CD4-positive, alpha-beta T cell treated with Interleukin-4 for 1 hour (primary cell): ENCODE data around the gene RAB31.

Experiments used
- DNase-seq, 2 donors: peaks; one replicate each; pipeline ENCODE4 v3.0.0-alpha.2; 2020 to 2022

Gene RAB31

DNA sequence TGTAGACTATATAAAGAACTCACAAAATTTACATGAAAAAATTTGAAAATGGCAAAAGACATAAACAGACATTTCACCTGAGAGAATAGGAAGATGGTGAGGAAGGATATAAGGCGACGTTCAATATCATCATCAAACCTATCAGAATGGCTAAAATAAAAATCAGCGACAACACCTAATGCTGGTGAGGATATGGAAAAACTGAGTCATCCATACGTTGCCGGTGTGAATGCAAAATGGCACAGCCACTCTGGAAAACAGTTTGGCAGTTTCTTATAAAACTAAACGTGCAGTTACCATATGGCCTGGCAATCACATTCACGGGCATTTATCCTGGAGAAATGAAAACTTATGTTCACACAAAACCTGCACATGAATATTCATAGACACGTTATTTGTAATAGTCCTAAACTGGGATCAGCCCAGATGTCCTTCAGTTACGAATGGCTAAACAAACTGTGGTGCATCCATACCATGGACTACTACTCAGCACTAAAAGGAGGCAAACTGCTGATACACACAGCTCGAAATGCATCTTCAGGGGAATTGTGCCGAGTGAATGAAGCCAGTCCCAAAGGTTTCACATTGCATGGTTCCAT lies 114.6 kb downstream of the RAB31 start:
- DNase-seq, result no peak

GRCh38 chr18:9823805-9824473 lies 115.8 kb downstream of the RAB31 start:
- DNase-seq, result no peak

DNA sequence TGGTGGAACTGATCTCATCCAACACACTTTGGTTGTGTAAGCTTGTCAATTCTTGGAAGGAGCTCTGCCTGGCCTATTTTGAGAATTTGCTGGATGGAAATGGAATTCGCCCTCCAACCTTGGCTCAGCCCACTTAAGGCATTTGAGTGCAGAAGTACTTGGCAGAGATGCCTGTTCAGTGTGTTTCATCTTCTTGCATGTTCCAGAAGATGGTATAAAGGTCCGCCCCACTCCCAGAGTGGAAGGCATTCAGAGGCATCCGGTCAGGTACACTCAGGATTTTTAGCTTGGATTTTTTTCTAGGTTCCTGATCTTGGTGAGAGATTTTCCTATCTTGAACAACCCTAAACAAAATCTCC lies 116.4 kb downstream of the RAB31 start:
- DNase-seq, result no peak

GRCh38 chr18:9824952-9825371 lies 116.9 kb downstream of the RAB31 start:
- no peak for DNase-seq

DNA sequence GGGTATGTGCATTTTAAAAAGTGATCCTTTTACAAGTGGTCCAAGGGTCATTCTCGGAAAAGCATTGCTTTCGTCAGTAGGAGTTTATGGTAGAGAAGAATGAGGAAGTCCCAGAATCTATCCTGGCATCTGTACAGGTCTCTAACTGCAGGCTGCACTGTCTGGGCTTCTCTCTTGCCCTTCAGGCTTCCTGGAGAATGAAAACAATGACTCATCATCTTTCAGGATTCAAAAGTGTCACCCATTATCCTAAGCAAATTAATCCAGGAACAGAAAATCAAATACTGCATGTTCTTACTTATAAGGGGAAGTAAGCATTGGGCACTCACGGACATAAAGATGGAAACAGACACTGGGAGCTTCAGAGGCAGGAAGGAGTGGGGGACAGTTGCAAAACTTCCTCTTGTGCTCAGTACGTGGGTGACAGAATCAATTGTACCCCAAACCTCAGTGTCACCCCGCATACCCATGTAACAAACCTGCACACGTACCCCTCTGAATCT lies 117.5 kb downstream of the RAB31 start:
- peak; percentile 8 to 23 for DNase-seq

DNA sequence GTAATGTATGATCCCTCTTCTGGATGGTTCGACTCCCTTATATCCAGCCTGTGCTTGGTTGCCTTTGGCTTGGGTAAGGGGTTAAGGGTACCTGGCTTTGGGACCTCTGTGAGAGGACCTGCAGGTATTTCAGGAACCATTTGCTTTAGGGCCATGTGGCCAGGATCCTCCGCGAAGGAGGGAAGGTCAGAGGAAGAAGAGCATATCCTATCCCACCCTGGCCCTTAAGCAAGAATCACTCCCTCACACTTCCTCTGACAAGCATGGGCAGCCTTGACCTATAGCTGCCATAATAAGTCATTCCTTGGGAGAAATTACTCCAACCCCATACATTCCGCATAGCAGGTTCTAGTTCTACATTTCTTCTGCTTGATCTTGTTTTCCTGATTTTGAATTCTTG lies 118.6 kb downstream of the RAB31 start:
- DNase-seq, result no peak

- DNase-seq, result no peak
Measured at GRCh38 chr18:9827211-9827792, 119.2 kb downstream of the RAB31 start.

GRCh38 chr18:9827793-9828505 lies 119.8 kb downstream of the RAB31 start:
- DNase-seq, result peak; percentile 21 to 63

DNA sequence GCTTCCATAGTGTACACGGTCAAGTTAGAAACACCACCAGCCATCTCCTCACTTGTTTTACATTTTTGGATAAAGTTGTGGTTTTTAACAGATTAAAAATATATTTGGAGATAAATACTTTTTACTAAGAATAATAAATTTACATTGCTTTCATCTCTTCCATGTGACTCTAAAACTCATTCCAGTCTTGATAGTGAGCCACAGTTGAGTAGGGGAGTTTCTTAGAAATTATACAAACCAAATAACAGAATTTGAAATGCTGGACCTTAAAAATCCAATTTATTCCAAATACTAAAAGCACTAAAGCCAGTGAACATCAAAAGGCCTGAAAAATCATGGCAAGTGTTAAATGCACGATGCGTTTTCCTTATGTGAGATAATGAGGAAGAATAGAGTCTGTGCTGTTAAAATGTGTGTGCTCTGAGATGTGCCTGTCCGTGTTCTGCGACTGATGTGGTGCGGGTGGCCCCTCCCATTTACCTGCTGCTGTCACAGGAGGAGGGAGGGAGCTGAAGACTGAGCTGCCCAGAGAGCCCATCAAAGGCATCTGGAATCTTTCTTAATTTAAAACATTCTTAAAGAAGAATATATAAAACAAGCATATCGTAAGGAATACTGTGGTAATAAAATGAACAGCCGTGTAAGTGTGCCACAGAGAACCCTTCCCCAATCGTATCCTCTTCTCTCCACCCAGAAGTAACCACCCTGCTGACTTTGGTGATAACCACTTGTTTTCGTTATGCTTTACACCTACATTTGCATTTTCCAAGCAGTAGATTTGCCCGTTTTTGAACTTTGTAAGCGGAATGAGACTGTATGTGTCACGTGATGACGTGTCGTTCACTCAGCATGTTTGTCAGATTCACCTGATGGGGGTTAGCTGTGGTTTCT lies 120.7 kb downstream of the RAB31 start:
- DNase-seq, result no peak

- DNase-seq, result no peak
Measured at GRCh38 chr18:9829397-9829712, 121.3 kb downstream of the RAB31 start.

DNA sequence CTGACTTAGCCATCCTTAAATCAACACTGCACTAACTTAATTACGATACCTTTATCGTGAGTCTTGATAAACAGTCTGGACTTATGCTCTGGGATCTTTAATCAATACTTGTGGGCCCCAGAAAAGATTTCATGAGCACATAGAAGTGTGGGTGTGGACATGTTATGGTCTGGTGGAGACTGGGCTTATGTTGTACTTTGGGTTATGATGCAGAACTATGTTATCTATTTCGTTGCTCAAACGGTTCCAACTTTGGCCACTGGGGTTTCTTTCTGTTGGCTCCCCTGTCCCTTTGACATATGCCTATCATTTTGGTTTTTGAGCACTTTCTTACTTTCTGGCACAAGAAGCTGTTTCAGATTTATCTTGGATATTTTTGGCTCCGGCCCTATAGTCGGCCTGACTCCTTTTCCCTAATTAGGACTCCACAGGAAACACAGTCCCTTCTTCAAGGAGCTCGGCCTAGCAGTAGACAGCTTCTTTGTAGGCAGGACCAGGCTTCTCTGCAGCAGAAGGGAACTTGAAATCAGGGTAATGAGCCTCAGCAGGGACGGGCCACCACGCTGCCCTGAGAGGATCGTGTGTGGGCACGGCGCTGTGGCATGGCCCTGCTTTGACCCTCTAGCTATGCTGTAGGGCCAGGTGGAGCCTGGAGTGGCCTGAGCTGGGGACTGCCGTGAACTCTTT lies 123.1 kb downstream of the RAB31 start:
- no peak for DNase-seq

GRCh38 chr18:9831723-9832199 lies 123.7 kb downstream of the RAB31 start:
- DNase-seq, result no peak

GRCh38 chr18:9832871-9833270 lies 124.8 kb downstream of the RAB31 start:
- DNase-seq, result no peak

GRCh38 chr18:9834551-9834950 lies 126.5 kb downstream of the RAB31 start:
- no peak for DNase-seq

- no peak for DNase-seq
Measured at GRCh38 chr18:9835113-9835755, 127.1 kb downstream of the RAB31 start.

DNA sequence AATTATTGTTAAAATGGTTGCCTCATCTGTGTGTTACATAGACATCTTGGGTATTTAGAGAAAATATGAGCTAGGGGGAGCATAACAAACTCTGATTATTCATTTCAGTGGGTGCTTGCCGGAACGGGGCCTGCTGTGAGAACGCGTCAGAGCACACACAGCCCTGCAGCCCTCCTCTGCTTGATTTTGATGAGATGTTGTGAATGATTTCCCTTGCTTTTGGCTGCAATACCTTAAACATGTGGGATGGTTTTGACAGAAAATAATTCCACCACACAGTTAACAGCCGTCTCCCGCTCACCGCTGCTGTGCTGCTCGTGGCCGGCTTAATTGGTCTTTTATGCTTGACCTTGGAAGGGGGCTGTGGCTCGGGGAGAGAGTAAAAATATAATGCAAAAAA lies 127.7 kb downstream of the RAB31 start:
- DNase-seq, result no peak

DNA sequence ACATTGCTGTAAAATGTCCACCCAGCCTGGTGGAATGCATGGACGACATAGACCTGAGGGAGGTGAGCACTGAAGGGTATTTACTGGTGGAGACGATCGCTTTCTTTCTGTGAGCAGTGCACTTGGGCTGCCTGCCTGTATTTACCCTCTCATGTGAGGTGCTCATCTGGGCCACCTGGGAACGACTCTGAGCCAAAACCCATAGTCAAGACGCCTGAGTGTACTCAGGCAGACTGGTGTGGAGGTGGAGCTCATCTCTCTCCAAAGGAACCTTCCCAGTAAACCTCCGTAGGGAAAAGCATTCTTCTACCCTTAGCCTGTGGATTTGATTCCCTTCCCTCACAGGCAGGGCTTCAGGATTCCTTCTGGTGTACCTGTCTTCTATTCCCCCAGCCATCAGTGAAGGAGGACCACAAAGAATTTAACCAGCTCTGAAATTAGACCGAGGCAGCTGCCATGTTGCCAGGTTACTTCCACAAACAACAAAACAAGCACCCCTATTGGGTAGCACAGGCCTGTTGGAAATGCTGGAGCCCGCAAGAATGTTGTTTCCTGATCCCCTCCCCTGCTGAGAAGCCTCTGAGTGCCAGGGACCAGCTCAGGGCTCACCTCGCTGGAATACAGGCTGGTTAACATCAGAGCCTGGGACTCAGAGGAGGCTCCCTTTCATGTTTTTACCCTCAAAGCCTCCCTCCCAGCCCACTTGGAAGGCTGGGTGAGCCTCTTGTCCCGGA lies 130.2 kb downstream of the RAB31 start:
- no peak for DNase-seq

- no peak for DNase-seq
Measured at GRCh38 chr18:9839211-9839610, 131.1 kb downstream of the RAB31 start.

- DNase-seq, result no peak
Measured at GRCh38 chr18:9839853-9840252, 131.8 kb downstream of the RAB31 start.

- DNase-seq, result no peak
Measured at GRCh38 chr18:9841752-9842151, 133.7 kb downstream of the RAB31 start.

- DNase-seq, result no peak
Measured at GRCh38 chr18:9842448-9842847, 134.3 kb downstream of the RAB31 start.
